22Rv1 (cell line): ENCODE data around the gene HK2.

Experiments used
- CTCF ChIP-seq: fragments of 450-650 bp; IDR thresholded peaks from 2 replicates; pipeline ENCODE4 v1.5.1; 2017; ENCODE audit warnings: mild to moderate bottlenecking
- ZFX ChIP-seq: fragments of 450-650 bp; IDR thresholded peaks from 2 replicates; pipeline ENCODE4 v1.6.1; 2017; ENCODE audit warnings: antibody characterized with exemption, borderline replicate concordance

DNA sequence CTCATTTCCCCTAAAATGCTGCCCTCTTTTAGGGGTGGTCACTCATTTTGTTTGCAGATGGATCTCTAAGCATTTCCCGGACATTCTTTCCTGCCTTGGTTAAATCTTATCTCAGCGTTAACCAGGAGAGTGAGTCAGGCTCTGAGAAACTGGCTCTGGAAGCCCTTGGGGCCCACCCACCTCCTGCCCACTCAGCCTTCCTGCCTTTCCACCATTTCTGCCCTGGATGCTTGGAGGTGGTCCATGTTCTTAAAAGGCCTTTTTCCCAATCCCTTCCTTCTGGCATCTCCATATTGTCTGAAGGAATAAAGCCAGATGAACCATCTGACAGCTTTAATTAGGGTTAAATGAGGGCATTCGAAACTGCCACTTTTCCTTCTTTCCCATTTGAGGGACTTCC lies 9.5 kb downstream of the HK2 start:
- TF ChIP-seq CTCF (no peak), ZFX (no peak)
